Hepatic stellate cell (primary cell): ENCODE data around the gene PTPN2.
"Not testable (repeated sequence)": the region's sequence is repeated elsewhere in the genome, so short reads cannot be mapped to it uniquely, and the experiment has no call there.

Source experiments
- DNase-seq: peaks from one replicate; pipeline ENCODE4 v3.0.0; 2011; ENCODE audit warnings: low spot score

The PTPN2 gene

DNA sequence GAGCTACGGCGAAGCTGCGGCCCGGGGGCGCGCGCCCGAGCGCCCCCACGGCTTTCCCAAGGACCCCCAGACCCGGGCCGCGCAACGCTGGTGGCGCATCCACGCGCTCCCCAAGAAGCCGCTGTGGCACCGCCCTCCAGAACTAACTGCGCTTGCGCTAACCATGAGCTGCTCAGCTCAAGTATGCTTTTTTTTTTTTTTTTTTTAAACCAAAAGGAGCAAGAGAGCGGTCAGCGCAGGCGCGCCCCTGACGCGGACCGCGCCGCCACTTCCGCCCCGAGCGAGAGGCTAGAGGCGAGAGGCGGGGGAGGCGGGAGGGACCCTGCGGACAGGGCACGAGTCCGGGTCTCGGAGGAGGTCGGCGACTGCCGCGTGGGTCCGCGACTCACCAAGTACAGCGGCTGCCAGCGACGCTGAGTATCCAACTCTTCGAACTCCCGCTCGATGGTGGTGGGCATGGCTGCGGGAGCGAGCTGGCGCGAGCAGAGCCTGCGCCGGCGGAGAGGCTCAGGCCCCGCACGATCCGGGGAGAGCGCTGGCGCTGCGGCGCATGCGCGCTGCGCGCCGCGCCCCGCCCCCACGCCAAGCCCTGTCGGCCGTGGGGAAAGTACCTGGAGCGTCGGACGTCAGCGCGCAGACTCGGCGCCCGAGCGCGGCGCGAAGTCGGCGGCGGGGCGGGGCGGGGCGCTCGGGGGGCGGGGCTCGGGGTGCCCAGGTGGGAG lies at the start of gene PTPN2:
Gene PTPN2 (minus strand): TSS at position 554 of the 722 bp plus-strand sequence. CDS start 96 bp downstream, at position 458.
- DNase-seq = peak; percentile 95

DNA sequence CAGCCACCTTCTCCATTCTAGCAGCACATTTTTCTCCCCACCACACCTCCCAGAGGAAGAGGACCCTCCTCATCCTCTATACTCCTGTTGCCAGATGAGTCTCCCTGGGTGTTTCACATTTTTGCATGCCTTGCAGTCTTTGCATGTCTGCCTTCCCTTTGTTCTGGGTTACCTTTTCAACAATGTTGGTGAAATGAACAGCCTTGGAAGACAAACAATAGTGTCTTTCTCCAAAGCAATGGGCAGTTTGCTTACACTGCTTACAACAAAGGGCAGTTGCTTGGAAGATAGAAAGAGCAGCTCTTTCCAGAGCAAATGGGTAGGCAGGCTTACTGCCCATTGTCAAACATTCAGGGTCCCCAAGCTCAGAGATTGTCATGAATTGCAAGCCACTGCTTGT lies 49.3 kb upstream of the PTPN2 start:
- DNase-seq = no peak

DNA sequence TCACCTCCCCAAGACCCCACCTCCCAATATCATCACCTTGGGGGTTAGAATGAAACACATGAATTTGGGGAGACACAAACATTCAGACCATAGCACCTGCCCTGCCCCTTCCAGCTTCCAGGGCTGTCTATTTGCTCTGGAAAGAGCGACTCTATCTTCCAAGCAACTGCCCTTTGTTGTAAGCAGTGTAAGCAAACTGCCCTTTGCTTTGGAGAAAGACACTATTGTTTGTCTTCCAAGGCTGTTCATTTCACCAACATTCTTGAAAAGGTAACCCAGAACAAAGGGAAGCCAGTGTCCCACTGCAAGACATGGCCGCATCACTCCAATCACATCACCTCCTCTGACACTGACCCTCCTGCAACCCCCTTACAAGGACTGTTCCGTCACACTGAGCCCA lies 46.9 kb upstream of the PTPN2 start:
- DNase-seq = no peak

DNA sequence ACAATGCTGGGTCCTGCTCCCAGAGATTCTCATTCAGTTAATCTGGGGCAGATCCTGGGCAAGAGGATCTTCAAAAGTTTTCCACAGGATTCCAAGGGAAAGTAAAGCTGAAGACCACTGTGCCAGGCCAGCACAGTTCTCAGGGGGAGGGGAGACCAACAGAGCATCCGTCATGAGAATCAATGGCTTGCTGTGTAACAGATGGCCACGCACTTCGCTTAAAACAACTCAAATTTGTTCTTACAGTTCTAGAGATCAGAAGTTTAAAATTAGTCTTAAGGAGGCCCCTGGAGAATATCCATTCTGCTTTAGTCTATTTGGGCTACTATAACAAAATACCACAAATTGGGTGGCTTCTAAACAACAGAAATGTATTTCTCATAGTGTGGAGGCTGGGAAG lies 46.3 kb upstream of the PTPN2 start:
- DNase-seq = no peak

DNA sequence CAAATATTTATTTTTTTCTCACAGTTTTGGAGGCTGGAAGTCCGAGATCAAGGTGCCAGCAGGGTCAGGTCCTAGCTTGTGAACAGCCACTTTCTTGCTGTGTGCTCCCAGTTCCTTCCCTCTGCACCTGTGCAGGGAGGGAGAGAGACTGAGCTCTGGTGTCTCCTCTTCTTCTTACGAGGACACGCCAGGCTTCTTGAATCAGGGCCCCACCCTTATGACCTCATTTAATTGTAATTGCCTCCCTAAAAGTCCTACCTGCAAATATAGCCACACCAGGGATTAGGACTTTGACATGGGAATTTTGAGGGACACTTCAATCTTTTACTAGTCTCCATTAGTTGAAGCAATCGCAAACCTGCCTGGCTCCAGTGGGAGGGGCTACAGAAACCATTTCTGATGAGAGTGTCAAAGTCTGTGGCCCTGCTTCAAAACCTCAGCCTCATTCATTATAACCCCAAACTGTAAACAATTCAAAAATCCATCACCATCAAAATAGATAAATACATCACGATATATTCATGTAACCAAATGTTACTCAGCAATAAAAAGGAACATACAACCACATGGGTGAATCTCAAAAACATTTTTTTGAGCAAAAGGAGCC lies 45.5 kb upstream of the PTPN2 start:
- no peak for DNase-seq

DNA sequence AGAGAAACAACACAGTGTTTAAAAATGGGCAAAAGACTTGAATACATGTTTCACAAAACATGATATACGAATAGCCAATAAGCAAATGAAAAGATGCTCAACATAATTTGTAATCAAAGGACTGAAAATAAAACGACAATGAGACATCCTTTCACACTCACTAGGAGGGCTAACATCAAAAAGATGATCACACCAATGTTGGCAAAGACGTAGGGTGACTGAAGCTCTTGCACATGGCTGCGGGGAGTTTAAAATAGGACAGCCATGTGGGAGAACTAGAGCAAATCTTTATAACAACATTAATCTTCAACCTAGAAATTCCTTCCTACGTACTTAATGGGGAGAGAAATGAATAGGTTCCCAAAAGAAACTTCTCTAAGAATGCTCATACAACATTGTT lies 44.6 kb upstream of the PTPN2 start:
- no peak for DNase-seq

DNA sequence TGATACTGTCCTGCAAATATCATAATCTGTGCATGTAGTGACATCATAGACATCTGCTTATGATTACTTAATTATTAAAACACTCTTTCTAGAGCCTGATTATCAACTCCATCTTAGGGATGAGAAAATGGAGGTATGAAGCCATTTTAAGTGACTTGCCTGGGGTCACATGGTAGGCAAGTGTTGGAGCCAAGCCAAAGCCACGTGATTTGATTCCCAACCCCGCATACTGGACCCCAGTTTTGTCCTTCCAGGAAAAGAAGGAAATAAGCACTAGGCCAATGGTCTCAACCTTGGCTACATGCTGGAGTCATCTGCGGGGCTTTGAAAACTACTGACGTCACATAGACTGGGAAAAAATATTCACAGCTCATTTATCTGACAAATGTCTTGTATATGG lies 44.2 kb upstream of the PTPN2 start:
- DNase-seq = no peak

DNA sequence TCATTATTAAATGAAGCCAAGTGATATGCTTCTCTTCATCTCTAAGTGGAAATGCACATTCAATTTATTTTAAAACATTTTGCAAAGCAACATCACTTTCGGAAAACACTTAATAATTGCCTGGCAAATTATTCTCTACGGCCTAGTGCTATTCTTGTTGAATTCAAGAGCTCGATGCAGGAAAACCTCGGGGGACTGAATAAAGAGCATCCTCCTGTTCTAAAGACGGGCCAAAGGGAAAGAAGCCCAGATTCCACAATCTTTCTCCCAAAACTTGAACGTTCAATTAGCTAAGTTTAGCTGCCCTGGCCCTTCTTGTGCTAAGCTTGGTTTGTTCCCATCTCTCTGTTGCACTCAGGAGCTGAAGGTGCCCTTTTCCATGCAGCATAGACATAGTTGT lies 40.6 kb upstream of the PTPN2 start:
- no peak for DNase-seq

DNA sequence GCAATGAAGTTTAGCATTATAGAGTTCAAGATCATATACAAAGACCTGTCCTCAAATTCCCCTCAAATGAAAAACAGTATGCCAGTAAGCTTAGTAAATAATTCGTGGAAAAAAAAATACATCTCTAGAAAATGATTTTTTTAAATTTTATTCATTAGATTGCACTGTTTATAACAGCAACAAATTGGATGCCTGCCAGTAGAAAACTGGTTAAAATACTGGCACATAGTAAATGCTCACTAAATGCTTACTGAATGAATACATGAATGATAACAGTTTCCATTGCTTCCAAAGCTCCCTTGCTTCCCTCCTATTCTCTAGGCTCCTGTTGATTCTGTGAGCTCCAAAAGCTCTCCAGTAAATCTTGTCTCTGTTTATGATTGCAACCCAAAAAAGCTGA lies 38.2 kb upstream of the PTPN2 start:
- no peak for DNase-seq

DNA sequence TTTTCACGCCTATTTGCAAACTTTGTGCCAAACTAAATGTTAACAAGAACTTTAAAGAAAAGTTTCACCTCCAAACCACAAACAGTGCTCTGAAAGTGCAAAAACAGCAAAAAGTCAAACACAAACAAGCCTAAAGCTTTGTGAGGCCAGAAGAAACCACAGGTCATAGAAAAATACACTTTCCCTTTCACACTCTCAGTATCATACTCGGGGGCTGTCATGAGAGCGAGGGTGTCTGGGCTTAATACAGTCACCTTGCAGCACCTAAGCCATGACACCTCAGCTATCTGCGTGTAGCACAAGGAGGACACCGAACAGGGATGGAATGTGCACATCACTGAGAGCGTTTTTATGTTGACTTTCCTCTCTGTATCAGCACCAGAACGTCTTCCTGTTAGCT lies 37.1 kb upstream of the PTPN2 start:
- DNase-seq = no peak

DNA sequence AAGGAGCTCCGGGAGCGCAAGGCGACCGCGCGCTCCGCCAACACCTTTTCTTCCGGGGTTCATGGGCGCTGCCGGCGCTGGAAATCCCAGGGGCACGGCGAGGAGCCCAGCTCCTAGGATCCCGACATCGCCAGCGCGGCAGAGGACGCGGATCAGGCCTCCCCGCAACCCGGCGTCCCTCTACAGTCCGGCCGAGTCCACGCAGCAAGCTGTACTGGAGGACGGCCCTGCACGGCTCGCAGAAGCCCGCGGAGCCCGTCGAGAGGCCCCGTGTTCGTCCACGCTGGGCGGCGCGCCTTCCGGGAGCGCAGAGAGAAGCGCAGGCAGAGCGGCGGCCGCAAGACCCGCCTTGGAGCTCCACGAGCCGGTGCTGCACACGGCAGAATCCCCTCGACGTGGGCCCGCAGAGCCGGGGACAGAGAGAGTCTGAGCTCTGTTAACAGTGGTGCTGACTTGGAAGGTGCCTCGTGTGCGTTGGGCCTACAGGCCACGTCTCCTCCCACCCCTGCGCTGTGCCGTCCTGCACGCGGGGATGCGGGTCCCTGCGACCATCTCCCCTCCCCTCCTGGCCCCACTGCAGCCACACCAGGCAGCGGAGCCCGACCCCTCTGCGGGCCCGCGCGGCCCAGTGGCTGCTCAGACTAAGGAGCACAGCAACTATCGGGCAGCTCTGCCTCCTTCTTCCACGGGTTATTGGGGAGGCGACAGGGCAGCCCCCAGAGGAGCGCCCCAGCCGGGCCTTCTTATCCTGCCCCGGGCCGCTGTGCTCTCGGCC lies 28.1 kb upstream of the PTPN2 start:
- DNase-seq = no peak

DNA sequence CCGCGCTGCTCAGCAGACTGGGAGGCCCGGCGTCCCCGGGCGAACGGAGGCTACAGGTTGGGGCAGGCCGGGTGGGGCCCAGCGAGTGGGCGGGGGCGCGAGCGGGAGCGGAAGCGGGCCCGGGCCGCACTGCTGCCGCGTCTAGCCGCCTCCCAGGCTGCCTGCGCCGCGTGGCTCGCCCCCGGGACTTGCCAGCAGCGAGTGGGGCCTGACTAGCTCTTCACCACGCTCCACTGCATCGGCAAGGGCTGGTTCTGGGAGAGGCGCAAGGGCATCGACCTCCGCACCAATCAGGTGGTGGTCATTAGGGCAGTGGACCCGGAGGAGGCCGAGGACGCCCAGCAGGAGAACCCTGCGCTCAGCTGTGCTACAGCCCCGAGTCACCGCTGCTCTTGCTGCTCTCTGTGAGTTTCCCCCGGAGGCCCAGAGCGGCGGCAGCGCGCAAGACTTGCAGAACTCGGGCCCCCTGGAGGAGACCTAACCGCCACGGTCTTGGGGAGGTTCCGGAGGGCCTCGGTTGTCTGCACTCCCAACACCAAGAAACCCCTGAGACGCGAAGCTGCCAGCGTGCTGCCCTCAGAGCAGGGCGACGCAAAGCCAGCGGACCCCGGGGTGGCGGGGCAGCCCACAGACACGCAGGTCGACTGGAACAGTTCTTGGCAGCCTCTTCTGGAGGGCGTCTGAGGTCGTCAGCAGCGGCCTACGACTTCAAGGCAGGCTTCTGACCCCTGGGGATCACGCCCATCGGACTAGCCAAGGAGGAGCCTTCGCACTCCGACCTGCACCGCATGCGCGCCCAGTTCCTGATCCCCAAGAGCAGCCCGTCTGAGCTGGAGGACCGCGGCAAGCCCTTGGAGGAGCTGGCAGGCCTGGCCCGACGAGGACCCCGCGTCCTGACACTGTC lies 27.2 kb upstream of the PTPN2 start:
- peak; percentile 12 for DNase-seq

DNA sequence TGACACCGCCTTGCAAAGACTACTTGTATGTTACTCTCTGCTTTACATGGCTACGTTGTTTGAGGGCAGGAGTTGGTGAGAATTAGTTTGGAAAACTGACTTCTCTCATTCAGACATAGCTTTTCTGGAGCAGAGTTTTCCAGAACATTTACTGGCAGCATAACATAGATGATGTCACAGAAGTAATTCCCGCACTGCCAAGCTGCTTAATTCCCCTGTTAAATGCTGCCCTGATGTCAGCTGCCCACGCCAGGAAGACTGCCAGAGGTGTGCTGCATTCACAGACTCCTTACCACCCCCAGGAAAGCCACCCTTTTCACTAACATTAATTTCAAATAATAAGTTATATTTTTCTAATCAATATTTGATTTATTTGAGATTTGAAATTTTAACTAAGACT lies 24.7 kb upstream of the PTPN2 start:
- no peak for DNase-seq

DNA sequence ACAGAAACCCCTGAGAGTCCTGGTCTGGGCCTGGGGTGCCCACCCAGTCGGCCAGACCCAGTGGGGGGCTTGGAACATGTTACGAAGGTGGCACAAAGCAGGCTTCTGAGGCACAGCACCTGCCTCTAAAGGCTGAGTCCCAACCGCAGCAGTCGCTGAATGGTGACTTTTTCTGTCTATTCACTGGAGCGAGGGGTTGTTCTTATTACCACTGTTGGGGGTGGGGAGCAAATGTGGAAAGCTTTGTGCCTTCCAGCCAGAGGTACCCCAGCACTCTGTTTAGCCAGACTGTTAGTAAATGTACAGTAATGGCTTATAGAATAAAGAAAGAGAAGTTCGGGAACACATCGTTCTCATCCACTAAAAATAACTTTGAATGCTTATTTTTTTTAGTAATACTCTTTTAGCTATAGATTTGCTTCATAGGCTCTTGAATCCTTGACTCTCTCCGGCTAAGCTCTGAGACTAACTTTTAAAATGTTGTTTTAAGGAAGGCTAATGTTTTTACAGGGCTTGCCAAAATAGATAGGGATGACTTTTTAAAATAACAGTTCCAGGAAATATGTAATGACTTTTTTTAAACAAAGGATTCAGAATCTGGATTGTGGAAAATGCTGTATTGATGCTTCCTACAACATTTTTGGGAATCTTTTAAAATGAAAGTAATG lies 23.4 kb upstream of the PTPN2 start:
- peak; percentile 74 for DNase-seq

DNA sequence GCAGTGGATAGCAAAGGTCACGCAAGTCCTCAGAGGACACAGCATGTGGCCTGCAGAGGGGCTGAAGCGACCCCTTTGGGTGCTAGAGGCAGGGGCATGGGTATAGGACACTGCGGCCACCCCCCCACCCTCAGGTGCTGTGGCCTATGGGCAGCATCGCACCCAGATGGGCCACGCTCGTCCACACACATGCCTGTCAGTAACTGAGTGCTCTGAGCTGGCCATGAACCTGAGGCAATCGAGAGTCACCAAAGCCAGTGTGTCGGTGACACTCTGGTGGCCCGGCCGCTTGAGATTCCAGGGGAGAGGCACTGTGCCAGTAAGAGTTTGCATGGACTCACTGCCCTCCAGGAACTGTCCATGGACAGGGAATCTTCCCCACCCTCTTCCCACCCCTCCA lies 22.7 kb upstream of the PTPN2 start:
- peak; percentile 41 for DNase-seq

DNA sequence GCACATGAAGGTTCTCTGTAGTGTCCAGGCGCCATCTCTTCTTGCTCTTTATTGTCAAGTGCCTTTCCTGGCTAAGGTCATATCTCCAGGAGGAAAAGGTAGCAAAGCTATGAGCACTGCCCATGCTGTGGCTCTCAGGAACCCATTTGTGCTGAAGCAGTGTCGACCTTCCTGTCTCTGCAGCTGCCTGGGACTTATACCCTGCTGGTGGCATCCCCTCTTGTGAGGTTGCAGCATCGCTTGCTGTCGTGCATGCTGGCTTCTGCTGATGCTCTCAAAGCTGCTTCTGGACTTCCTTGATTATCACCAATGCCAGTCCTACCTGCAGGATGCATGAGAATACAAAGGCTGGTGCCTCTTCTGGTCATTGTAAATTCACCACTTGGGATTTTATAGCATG lies 22.1 kb upstream of the PTPN2 start:
- DNase-seq = no peak

DNA sequence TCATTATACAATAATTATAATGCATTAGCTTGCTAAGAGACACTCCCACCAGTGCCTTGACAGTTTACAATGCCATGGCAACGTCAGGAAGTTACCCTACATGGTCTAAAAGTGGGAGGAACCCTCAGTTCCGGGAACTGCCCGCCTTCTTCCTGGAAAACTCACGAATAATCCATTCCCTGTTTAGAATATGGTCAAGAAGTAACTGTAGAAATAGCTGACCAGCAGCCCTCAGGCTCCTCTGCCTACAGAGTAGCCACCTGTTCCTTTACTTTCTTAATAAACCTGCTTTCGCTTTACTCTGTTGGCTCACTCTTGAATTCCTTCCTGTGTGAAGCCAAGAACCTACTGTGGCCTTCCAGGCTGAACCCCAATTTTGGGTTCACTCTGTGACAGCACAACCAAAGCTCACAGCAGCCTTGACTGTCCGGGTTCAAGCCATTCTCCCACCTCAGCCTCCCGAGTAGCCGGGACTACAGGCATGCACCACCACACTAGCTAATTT lies 20.0 kb upstream of the PTPN2 start:
- no peak for DNase-seq

DNA sequence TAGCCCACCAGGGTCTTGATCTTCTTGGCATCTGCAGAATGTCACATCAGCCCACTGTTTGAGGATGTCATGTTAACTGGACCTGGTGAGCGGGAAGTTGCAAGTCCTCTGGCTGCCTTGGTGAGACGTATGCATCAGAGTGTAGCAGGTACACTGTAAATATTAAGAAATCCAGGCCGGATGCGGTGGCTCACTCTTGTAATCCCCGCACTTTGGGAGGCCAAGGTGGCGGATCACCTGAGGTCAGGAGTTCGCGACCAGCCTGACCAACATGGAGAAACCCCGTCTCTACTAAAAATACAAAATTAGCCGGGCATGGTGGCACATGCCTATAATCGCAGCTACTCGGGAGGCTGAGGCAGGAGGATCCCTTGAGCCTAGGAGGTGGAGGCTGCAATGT lies 17.2 kb upstream of the PTPN2 start:
- DNase-seq = not testable (repeated sequence)

DNA sequence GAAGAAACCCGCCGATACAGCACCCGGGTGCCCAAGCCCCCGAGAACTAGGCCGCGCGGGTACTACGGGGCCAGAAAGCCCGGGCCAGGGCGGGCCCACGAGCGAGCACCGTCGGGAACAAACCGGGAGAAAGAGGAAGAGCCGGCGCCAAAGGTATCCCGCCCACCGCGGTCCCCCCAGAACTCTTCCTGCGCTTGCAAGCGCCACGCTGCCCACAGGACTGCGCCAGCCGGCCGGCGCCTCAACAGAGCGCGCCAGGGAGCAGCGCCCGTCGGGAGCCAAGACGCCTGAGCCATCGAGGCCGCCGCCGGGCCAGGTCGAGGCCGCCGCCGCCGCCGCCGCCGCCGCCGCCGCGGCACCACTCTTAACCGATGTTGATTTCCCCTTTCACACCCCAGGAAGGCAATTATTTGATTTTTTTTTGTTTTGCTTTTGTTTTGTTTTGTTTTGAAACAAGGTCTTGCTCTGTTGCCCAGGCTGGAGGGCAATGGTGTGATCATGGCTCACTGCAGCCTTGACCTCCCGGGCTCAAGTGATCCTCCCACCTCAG lies 12.8 kb upstream of the PTPN2 start:
- not testable (repeated sequence) for DNase-seq

DNA sequence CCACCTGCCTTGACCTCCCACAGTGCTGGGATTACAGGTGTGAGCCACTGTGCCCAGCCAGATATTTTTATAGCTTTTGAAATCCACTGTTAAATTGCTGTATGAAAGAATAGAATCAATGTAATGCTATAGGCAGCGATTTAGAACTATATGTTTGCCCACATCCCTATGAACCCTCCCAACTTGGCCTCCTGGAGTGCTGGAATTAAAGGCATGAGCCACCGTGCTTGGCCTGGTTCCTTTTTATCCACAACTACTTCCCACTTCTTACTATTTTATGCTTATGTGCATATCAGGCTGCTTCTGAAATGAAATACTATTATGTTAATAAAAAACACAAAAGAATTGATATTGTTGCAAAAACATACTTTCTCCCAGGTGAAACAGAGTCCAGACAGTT lies 11.6 kb upstream of the PTPN2 start:
- no peak for DNase-seq

DNA sequence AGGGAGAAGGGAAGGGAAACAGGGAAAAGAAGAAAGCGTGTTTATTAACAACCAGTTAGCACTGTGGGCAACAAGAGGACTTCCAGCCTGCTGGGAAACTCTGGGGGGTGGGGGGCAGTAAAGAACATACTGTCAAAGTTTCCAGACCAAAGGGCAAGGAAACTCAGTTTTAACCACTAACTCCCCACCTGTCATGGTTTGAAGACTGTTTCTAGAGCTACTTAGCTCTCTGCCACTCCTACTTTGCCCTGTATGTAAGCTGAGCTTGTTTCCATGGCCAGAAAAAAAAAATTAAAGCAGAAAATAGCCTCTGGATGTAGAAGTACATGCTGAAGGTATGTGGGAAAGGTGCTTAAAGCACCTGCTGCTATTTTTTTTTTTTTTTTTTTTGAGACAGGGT lies 11.0 kb upstream of the PTPN2 start:
- DNase-seq = no peak
